NAMALWA (cell line): ENCODE results near the gene RNF31.

Experiments used
- DNase-seq: peaks from one replicate; pipeline ENCODE4 v3.0.0-alpha.2; 2015; ENCODE audit warnings: low spot score

The RNF31 gene

GRCh38 chr14:24116128-24116814 lies 31.0 kb upstream of the RNF31 start:
- no peak for DNase-seq

DNA sequence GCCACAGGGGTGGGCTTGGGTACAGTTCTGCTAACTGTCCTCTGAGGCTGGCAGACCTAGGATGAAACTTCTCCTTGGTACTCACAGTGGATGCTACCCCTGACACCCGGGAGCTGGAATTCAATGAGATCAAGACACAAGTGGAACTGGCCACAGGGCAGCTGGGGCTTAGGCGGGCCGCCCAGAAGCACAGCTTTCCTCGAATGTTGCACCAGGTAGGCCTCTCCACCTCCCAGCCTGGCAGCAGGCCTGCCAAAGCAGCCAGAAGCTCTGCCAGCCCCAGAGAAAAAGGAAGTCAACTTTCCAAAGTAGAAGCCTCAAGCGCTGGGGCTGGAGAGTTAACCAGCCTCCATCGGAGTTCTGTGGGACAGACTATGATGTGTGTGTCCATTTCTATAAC lies 30.1 kb upstream of the RNF31 start:
- no peak for DNase-seq

DNA sequence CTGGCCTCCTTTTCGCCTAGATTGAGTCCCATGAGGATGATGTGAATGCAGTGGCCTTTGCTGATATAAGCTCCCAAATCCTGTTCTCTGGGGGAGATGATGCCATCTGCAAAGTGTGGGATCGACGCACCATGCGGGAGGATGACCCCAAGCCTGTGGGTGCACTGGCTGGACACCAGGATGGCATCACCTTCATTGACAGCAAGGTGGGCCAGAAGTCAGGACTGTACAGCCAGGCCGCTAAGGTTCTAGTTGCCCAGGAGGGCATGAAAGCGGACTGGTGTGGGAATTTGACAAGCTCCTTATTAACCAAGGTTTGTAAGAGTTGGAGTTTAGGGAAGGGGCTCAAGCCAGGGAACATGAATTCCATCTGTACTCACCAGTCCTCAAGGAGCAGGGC lies 27.6 kb upstream of the RNF31 start:
- no peak for DNase-seq

DNA sequence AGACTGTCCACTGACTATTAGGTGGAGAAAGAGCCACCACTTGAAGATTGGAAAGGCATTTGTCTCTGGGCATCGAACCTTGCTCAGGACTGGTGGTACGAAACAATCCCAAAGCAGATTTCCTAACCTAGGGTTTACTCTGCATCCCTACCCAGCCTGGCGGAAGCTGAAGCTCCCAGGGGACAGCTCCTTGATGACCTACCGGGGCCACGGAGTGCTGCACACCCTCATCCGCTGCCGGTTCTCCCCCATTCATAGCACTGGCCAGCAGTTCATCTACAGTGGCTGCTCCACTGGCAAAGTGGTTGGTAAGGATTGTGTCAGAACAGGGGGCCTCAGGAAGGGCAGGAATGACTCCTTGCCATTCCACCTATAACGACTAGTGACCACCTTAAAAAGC lies 26.1 kb upstream of the RNF31 start:
- DNase-seq, result no peak

DNA sequence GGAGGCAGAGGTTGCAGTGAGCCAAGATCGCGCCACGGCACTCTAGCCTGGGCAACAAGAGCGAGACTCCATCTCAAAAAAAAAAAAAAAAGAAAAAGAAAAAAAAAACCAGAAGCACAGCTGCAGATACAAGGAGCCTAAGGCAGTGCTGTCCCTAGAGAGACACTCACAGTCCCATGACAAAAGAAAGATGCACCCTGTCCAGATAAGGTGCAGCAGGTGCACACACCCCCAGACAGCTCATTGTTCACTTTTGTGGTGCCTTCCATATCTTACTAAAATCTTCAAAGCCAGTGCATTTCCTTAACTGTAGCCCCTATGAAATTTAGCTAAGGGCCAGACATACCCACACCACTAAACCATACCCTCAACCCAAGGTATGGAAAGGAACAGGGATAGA lies 24.9 kb upstream of the RNF31 start:
- no peak for DNase-seq

- no peak for DNase-seq
Observed at GRCh38 chr14:24122898-24123297, 24.4 kb upstream of the RNF31 start.

- no peak for DNase-seq
Observed at GRCh38 chr14:24123424-24124417, 23.6 kb upstream of the RNF31 start.

- no peak for DNase-seq
Observed at GRCh38 chr14:24126939-24127338, 20.4 kb upstream of the RNF31 start.

- no peak for DNase-seq
Observed at GRCh38 chr14:24127673-24128072, 19.6 kb upstream of the RNF31 start.

DNA sequence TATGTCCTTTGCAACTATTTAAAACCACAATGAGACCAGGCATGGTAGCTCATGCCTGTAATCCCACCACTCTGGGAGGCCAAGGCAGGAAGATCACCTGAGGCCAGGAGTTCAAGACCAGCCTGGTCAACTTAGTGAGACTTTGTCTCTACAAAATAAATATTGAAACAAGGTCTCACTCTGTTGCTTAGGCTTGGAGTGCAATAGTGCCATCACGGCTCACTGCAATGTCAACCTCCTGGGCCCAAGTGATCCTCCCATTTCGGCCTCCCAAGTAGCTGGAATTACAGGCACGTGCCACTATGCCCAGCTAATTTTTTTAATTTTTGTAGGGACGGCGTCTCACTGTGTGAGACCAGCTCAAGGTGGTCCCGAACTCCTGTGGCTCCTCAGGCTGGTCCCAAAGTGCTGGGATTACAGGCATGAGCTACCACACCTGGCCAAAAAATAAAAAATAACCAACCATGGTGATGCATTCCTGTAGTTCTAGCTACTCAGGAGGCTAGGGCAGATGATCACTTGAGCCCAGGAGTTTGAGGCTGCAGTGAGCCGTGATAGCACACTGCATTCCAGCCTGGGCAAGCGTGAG lies 17.8 kb upstream of the RNF31 start:
- no peak for DNase-seq

DNA sequence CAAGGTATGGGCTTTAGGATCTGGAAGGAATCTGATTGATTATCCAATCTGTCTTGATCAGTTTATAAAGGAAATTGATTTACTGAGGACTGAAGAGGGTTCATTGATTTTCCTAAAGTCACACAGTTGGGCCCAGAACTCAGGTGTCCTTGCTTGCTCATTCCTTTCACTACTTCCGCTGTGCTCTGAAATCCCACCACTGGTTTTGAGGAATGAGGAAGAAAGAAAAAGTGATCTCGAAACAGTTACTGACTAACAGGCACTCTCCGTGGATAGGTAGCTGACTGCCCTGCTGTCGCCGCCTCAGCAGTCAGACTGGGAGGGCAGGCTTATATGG lies 16.9 kb upstream of the RNF31 start, which contains the start of gene FITM1:
FITM1 (plus strand) TSS at position 280 of the 337 bp plus-strand sequence. CDS start 905 bp downstream, outside the sequence.
- DNase-seq, result no peak

DNA sequence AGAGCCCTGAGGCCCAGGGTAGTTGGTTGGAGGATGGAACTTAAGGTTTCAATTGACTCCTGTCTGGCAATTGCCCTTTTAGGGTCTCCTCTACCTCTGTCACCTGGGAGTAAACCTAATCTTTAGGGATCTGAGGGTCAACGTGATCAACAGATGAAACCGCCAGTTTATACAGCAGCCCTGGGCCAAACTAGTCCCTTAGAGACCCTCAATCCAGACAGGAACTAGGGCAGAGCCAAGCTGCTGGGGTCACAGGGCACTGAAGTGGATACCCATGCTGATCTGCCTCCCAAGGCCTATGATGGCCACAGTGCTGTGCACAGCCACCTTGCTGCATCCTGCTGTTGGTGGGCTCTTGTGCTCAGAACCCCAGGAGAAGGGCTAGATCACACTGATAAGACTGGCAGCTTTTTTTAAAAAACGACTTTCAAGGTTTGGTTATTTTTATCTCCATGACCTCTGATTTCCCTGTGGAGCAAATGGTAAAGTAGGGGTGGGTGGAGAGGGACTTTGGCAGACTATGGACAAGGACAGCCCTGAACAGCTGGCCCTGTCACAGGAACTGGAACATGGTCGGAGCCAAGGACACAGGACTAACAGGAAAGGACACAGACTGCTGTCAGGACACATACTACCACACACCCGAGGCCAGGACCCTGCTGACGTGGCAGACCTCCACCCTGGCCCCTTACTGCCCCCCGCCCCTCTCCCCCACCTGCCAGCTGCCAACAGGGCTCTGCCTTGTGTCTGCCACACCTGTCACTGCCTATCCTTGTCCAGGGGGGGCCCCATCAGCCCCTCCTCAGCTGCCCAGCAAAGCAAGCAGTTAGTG lies 16.4 kb upstream of the RNF31 start:
- DNase-seq, result no peak

- DNase-seq, result no peak
Observed at GRCh38 chr14:24131549-24131966, 15.7 kb upstream of the RNF31 start.

DNA sequence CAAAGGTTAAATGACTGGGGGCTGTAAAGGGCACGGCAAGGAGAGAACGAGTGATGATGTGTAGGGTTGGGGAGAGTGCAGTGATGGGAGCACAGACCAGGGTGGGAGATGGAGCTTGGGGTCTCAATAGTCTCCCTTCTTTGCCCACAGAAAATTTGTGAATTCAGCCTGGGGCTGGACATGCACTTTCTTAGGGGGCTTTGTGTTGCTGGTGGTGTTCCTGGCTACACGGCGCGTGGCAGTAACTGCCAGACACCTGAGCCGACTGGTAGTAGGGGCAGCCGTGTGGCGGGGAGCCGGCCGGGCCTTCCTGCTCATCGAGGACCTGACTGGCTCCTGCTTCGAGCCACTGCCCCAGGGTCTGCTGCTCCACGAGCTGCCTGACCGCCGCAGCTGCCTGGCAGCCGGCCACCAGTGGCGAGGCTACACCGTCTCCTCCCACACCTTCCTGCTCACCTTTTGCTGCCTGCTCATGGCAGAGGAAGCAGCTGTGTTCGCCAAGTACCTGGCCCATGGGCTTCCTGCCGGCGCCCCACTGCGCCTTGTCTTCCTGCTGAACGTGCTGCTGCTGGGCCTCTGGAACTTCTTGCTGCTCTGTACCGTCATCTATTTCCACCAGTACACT lies 15.1 kb upstream of the RNF31 start:
- DNase-seq, result no peak

- no peak for DNase-seq
Observed at GRCh38 chr14:24132976-24133375, 14.3 kb upstream of the RNF31 start.

- no peak for DNase-seq
Observed at GRCh38 chr14:24133735-24134134, 13.6 kb upstream of the RNF31 start.

- DNase-seq, result no peak
Observed at GRCh38 chr14:24135584-24135833, 11.8 kb upstream of the RNF31 start.

DNA sequence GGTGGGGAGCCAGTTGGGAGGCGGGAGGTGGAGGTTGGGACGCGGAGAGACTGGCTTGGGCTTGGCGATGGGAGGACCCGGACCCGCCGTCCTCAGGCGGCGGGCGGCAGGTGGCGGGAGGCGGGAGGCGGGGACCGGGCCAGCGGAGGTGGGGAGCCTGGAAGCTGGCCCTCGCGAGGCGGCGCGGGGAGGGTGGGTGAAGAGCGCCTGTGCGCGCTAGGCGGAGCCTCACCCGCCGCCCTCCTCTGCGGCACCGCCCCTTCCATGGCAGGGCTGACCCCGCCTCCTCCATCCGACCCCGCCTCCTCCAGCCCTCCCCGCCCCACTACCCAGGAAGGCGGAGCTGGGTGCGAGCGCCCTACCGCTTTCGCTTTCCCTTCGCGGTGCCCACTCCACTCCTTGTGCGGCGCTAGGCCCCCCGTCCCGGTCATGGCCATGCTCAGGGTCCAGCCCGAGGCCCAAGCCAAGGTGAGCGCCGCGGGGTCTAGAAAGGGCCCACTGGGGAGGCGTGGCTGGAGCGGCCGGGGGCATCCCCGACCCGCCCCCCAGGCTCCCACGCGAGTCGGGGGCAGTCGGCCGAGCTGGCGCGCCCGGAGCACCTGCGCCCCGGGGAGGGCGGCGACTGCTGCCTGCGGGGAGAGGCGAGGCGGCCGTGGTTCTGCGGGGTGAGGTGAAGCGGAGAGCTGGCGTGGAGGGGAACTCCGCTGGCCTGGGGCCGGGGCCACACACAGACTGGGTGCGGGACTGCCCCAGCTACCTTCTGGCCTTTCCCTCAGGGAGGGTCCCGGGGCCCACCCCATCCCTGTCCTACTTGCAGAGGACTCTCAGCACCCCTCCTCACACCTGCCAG lies 11.2 kb upstream of the RNF31 start, which contains the start of gene PSME1:
PSME1 (plus strand) TSS at position 361 of the 850 bp plus-strand sequence; CDS start at position 430, 69 bp downstream.
- peak; percentile 91 for DNase-seq

DNA sequence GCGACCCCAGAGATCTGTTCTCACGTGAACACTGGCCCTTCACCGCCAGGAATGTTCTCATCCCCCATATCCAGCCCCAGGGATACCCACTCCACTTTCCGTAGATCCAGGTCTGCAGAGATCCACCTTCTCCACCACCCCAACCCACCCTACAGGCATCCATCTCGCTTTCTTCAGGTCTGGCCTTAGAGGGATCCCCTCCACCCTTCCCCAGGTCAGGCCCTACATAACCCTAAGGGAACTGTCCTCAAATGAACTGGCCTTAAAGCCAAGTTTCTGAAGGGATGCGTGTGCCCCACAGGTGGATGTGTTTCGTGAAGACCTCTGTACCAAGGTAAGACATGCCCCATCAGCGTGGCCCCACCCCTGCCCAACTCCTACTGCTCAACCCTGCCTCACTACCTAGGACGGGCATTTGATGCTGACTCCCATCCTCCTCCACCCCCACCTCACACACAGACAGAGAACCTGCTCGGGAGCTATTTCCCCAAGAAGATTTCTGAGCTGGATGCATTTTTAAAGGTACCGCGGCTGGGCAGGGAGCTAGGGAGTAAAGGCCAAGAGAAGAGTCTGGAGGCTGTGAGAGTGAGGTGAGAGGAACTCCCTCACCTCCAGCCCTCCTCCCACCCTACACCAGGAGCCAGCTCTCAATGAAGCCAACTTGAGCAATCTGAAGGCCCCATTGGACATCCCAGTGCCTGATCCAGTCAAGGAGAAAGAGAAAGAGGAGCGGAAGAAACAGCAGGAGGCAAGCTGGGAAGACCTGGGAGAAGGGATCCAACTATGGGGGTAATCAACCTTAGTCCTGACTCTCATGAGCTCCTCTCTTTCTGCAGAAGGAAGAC lies 10.4 kb upstream of the RNF31 start:
- no peak for DNase-seq
